ENCODE results near the gene TRIM62.

TRIM62 gene

DNA sequence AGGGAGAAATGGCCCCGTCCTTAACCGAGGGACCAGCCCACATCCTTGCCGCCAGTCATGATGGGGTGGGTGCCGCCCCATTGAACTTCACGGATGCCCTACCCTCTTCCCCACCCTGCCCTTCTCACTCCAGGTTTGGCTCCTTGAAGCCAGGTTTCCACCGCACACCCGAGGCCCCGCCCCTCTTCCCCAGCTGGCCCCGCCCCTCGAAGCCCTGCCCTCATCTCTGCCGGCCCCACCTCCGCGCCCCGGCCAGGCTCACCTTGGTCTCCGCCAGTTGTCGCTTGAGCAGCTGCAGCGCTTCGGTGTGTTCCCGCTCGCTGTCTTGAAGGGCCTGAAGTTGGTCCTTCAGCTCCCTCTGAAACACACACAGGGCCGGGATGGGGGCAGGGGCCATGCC, 16.6 kb downstream of the TRIM62 start:
- DNase-seq (ENCODE audit: low spot score): no peak
- TF ChIP-seq, protein P1, sequence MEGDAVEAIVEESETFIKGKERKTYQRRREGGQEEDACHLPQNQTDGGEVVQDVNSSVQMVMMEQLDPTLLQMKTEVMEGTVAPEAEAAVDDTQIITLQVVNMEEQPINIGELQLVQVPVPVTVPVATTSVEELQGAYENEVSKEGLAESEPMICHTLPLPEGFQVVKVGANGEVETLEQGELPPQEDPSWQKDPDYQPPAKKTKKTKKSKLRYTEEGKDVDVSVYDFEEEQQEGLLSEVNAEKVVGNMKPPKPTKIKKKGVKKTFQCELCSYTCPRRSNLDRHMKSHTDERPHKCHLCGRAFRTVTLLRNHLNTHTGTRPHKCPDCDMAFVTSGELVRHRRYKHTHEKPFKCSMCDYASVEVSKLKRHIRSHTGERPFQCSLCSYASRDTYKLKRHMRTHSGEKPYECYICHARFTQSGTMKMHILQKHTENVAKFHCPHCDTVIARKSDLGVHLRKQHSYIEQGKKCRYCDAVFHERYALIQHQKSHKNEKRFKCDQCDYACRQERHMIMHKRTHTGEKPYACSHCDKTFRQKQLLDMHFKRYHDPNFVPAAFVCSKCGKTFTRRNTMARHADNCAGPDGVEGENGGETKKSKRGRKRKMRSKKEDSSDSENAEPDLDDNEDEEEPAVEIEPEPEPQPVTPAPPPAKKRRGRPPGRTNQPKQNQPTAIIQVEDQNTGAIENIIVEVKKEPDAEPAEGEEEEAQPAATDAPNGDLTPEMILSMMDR (IDR thresholded peaks at IDR 0.05; ENCODE audit: extremely low read depth, missing control alignments): no peak

DNA sequence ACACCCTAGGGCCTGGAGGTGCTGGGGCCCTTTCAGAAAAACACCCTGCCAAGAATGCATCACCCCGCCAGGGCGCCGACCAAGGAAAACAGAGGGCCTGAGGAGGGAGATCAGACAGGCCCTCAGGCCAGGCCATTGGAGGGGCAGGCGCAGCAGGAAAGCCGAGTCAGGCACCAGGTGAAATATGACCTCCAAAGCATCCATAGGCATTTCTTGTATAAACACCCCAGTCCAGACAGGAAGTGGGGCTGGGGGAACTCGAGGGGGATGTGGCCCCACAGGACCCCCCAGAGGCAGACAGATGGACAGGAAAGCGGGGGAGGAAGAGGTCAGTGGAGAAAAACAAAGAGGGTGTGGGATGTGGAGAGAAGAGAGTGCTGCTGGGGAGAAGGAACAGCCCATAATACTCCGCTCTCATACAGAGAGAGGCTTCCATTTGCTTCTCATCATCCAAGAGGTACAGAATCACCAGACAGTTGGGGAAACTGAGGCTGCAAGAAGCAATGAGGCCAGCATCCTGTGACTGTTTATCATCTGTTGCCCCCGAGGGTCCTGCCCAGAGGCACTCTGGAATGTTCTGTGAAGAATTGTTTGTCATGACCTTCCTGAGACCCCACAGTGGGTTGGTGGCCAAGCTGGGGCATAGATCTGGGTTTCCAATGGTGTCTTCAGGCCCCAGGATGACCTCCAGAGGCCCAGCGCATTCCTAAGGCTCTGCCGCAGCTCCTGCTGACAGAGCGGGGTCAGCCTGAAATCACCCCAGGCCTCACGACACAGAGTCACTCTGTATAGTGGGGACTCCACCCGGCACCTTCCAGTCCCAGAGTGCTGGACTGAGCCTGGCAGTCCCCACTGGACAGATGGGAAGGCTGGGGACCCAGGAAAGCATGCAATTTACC, 18.0 kb downstream of the TRIM62 start:
- DNase-seq (ENCODE audit: low spot score): no peak
- TF ChIP-seq, protein P1 (IDR thresholded peaks at IDR 0.05; ENCODE audit: extremely low read depth, missing control alignments): no peak

DNA sequence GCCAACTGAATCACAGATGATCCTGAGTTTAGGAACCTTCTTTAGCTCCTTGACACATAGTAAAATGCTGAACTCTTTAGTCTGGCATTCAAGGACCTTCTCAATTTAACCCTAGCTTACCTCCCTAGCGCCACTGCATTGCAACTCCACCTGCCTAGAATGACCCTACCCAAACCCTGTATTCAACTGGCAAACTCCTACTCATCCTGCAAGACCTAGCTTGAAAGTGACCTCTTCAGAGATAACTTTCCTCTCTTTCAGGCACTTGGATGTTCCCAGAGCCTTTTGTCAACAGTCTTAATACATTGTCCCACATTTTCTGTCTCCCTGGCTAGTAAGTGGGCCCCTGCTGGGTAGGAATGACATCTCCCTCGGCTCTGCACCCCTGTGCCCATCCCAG, 19.7 kb downstream of the TRIM62 start:
- TF ChIP-seq, protein P1 (IDR thresholded peaks at IDR 0.05; ENCODE audit: extremely low read depth, missing control alignments): no peak
- no peak for DNase-seq (ENCODE audit: low spot score)

DNA sequence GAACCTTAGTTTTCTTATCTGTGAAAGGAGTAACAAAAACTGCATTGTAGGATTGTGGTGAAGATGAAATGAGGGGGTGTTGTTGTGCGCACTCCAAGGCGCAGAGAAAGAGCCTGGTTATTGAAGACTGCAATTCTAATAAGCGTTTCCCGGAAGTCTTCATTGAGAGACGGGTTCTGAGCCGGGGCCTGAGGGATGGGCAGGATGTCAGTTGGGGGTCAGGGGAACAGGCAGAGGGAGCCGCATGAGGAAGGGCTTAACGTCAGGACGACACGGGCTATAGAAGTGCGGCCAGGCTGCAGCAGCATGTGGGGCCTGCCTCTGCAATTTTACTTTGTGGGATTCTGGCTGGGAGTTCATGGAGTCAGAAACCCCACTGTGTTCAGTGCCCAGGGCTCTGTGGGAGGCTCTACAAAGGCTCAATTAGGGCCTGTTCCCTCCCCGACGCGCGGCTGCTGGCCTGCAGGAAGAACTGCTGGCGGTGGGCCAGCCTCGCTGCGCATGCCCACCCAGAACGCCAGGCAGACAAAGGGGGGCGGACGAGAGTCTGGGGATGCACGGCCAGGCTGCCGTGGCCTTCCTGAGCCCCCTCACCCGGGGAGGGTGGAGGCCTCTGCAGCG, 20.7 kb downstream of the TRIM62 start:
- TF ChIP-seq, protein P1 (IDR thresholded peaks at IDR 0.05; ENCODE audit: extremely low read depth, missing control alignments): no peak
- DNase-seq (ENCODE audit: low spot score): no peak

DNA sequence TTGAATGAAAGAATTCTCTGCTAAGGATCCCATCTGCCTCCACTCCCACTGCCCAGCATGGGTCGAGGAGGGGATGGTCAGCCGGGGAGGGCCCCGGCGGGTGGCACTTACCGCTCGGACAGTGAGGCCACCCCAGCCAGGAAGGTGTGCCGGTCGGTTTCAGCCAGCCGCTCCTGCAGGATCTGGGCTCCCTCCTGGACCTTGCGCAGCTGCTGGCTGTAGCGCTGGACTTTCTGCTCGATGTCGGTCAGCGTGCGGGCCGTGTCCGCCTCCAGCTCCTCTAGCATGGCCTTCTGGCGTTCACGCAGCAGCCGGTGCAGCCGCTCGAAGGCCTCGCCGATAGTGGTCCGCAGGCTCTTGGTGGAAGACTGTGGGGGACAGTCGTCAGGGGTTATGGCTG, 22.3 kb downstream of the TRIM62 start:
- no peak for DNase-seq (ENCODE audit: low spot score)
- TF ChIP-seq, protein P1 (IDR thresholded peaks at IDR 0.05; ENCODE audit: extremely low read depth, missing control alignments): no peak

DNA sequence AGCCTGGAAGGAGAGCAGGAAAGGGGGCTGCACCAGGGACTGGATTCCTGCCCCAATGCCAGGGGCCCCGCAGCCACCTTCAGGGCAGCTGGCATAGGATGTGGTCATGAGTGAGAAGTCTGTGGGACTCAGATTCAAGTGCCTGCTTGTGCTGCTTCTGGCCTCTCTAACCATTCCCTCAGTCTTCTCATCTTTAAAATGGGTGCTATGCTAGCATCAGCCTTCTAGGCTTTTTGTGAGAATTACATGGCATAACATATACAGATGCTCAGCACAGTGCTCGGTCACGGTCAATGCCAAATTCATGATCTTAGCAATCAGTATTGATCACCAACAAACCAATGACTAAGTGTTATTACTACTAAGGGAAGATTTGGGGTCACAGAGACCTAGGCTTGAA, 23.5 kb downstream of the TRIM62 start:
- TF ChIP-seq, protein P1 (IDR thresholded peaks at IDR 0.05; ENCODE audit: extremely low read depth, missing control alignments): no peak
- no peak for DNase-seq (ENCODE audit: low spot score)

DNA sequence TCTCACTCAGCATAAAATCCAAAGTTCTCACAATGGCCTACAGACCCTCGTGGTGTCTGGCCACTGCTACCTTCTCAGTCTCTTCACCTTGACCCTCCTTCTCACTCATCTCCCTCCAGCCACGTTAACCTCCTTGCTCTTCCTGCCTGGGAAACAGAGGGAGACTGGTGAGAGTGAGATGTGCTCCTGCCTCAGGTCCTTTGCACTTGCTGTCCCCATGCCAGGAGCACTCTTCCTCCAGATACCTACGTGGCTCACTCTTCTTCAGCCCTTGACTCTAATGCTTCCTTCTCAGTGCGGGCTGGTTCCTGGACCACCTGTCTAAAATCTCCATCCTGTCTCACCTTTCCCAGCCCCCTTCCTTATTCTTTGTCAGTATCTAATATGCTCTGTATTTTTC, 24.7 kb downstream of the TRIM62 start:
- DNase-seq (ENCODE audit: low spot score): no peak
- TF ChIP-seq, protein P1 (IDR thresholded peaks at IDR 0.05; ENCODE audit: extremely low read depth, missing control alignments): no peak
